Measurements from ENCODE around the gene NTNG2.
"Not testable (repeated sequence)": the region's sequence is repeated elsewhere in the genome, so short reads cannot be mapped to it uniquely, and the experiment has no call there.

The NTNG2 gene, protein sequence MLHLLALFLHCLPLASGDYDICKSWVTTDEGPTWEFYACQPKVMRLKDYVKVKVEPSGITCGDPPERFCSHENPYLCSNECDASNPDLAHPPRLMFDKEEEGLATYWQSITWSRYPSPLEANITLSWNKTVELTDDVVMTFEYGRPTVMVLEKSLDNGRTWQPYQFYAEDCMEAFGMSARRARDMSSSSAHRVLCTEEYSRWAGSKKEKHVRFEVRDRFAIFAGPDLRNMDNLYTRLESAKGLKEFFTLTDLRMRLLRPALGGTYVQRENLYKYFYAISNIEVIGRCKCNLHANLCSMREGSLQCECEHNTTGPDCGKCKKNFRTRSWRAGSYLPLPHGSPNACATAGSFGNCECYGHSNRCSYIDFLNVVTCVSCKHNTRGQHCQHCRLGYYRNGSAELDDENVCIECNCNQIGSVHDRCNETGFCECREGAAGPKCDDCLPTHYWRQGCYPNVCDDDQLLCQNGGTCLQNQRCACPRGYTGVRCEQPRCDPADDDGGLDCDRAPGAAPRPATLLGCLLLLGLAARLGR

DNA sequence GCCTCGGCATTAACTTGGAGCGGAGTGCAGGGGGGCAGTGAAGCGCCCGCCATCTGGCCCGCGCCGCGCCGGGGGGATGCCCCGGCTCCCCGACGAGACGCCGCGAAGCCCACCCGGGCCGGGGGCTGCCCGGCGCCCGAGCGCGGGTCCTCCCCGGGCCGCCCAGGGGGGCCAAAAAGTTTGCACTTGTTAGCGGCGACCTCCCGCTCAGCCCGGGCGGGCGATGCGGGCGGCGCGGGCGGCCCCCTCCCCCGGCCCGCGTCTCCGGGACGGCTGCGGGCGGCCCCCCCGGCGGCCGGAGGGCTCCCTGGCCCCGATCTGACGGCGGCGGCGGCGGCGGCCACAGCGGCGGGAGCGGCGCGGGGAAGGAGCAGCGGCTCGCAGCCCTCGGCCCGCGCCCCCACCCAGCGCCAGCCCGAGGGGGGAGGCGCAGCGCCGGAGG is at the start of gene NTNG2:
TSS of gene NTNG2 (plus strand) at position 316 of the 442 bp plus-strand sequence. CDS start 4,774 bp downstream, outside the sequence.
- no peak for TF ChIP-seq POLR2A (IDR thresholded peaks at IDR 0.05; ENCODE audit: low read depth, low read length)
- FAIRE-seq (no peak), DNase-seq (ENCODE audit: insufficient read length, low spot score) (no peak)

DNA sequence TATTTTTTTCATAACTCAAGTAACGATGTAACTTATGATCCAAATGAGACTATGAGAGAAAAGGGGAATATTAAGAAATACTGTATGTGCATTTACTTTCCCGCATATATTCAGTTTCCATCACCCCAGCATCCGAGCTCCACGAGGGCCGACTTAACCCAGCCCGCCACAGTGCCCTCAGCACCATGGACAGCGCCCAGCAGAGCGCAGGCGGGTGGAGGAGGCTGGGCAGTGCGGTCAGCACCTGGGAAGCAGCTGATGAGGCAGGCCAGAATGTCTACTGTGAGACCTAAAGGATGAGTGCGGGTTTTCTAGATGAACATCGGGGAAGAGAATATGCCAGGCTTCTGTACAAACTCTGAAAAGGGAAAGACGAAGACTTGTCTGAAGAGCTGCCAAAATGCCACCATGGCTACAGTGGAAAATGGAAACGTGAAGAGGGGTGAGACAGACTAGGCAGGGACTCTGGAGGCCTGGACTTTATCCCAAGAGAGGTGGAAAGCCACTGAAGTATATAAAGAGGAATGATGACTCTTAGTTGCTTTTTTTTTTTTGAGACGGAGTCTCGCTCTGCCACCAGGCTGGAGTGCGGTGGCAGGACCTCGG is 47.7 kb upstream of the NTNG2 start:
- TF ChIP-seq POLR2A (IDR thresholded peaks at IDR 0.05; ENCODE audit: low read depth, low read length) = no peak
- FAIRE-seq (no peak), DNase-seq (ENCODE audit: insufficient read length, low spot score) (peak; percentile 40)

DNA sequence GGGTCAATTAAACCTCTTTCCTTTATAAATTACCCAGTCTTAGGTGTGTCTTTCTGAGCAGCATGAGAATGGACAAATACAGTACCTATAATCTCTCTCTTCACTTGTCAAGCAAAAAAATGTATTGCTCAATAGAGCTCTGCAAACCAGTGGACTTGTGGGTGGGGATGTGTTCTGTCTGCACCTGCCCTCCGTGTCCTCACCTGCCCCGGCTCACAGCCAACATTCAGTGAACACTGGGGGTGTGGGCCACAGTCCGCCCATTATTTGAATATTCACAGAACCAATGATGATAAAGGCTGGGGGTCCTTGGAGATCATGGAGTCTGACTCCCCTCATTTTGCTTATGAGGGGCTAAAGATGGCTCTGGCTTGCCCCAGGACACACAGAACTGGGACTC is 45.3 kb upstream of the NTNG2 start:
- no peak for DNase-seq (ENCODE audit: insufficient read length, low spot score)
- no peak for FAIRE-seq
- TF ChIP-seq POLR2A (IDR thresholded peaks at IDR 0.05; ENCODE audit: low read depth, low read length) = no peak

DNA sequence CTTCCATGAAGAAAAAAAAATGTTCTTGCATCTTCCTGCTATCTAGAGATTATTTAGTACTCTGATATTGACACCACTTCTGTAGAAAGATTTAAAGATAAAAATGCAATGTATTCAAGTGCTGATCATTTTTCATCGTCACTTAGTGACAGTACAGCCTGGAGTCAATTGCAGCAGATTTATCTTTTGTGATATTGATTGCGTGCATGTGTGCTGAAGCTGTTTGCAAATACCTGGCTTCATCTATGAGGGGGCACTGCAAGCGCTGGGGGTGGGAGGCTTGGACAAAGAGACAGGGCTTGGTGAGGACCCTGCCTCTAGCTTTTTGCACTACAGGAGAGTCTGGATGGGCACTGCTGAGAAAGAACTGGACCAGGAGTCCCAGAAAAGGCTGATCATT is 44.2 kb upstream of the NTNG2 start:
- DNase-seq (ENCODE audit: insufficient read length, low spot score) (no peak), FAIRE-seq (no peak)
- TF ChIP-seq POLR2A (IDR thresholded peaks at IDR 0.05; ENCODE audit: low read depth, low read length) = no peak

DNA sequence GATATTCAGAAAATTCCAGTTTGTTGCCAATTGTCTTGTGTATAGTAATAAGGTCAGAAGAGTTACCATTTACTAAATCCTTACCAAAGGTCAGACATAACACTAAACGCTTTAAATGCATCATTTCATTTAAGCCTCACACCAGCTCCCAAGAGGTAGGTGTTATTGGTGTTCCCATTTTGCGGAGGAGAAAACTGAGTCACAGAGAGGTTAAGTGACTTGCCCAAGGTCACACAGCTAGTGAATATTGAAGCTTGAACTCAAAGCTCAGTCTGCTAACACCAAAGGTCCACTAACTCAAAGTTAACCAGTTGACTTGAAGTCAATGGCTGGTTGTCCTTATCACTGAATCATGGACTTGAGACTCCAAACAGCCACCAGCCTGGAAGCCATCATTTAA is 40.8 kb upstream of the NTNG2 start:
- no peak for TF ChIP-seq POLR2A (IDR thresholded peaks at IDR 0.05; ENCODE audit: low read depth, low read length)
- FAIRE-seq (no peak), DNase-seq (ENCODE audit: insufficient read length, low spot score) (no peak)

DNA sequence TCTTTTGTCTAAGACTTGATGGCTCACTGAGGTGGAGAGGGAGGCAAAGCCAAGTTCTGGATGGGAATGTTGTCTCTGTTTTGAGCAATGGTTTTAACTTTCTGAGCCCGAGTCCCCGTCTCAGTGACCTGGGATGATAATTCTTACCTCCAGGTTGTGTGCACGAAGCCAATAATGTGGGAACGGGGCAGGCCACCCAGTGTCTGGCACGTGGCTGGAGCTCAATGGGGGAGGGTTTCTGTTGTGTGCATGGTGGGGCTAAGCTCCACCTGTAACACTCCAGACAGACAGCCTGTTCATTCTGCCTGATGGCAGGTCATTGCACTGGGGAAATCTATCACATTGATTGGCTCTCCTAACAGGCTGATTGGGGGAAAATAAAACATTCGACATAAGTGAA is 37.1 kb upstream of the NTNG2 start:
- no peak for TF ChIP-seq POLR2A (IDR thresholded peaks at IDR 0.05; ENCODE audit: low read depth, low read length)
- FAIRE-seq (no peak), DNase-seq (ENCODE audit: insufficient read length, low spot score) (no peak)

DNA sequence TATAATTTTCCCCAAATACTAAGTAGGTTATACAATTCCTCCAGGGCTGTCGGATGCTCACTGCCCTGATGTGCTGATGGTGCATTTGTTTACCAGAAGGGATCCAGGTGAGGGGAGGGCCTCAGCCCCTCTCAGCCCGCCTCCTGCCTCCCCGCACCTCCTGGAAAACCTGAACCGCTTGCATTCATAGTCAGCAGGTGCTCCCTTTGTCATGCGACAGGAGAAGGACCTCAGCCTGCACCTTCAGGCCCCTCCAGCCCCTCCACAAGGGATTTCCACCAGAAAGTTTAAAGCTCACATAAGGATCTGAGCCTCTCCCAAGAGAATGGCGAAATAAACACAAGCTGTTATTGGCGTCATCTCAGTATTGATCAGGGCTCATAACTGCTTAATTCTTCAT is 36.5 kb upstream of the NTNG2 start:
- no peak for DNase-seq (ENCODE audit: insufficient read length, low spot score)
- TF ChIP-seq POLR2A (IDR thresholded peaks at IDR 0.05; ENCODE audit: low read depth, low read length) = no peak
- no peak for FAIRE-seq

DNA sequence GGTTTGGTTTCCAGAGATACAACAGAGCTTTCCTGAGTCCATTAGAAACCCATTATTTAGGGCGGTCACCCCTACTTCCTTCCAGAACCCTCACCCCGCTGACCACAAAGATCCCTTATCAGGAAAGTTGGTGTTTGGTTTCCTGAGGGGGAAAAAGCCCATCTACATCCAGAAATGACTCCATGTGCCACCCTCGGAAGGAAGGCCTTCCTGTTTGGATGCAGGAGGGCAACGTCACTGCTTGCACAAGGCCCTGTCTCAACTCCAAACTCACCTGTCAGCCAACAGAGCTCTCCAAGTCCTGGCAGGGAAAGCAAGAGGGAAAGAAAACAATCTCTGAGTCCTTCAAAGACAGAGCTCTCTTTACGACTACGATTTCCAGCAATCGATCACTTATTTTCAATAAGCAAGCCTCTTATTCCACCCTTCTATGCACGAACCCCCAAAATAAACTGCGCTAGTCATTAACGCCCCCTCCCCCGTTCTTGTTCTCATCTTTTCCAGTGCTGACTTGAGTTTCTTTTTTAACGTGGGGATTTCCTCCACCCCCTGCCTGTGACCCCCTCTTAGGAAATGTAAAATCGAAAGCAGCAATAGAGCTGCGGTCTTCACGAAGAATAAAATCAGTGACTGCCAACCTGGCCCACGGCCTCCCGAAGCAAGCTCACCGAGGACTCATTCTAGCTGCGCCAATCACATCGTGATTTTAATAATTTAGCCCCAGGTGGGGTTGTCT is 35.7 kb upstream of the NTNG2 start:
- no peak for TF ChIP-seq POLR2A (IDR thresholded peaks at IDR 0.05; ENCODE audit: low read depth, low read length)
- FAIRE-seq (no peak), DNase-seq (ENCODE audit: insufficient read length, low spot score) (no peak)

DNA sequence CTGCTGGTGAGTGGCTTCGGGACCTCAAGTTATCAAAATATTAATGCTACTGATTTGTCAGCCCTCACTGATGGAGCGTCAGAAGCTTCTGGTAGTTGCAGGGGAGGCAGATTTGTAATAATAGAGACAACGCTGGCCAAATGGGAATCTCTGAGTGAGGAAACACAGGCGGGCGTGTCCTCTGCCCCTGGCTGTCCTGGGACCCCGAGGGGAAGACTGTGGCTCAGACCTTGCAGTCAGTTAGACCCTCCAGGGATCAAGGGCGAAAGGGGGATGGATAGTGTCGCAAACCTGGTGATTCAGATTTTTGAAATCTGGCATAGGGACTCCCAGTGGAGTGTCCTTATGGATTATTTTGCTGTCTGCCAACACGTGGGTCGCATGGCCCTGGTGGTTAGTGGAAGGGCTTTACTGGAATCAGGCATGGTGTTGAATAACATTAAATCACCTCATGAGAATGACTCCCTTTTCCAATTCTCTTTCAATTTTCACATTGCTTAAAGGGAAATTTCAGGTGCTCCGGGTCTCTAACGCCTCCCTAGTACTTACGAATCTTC is 35.1 kb upstream of the NTNG2 start:
- no peak for TF ChIP-seq POLR2A (IDR thresholded peaks at IDR 0.05; ENCODE audit: low read depth, low read length)
- DNase-seq (ENCODE audit: insufficient read length, low spot score) (no peak), FAIRE-seq (no peak)

DNA sequence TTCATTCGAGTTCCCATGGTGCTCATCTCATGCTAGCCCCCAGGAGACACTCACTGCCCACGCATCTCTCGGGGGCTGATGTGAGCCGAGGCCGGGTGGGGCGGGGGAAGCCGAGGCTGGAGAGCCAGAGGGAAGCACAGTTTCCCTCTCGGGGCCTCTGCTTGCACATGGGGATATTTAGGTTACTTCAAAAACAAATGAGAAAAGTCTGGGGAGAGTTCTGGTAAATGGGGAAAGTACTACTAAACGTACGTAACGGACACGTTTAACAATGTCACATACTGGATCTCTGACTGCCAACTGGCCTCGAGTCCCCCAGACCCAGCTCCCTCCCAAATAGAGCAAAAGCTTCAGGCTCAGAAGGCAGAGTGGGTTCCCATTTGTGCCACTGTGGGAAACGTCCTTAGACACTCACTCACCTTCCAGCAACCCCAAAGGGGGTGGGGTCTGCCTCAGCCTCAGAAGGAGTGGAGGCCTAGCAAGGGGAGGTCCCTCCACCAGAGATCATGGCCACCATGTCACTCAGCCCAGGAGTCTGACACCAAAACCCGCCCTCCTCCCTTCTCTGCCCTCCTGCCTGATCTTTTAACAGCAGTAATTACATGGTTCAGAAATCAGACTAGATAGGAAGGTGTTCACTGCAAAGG is 33.8 kb upstream of the NTNG2 start:
- FAIRE-seq (no peak), DNase-seq (ENCODE audit: insufficient read length, low spot score) (no peak)
- no peak for TF ChIP-seq POLR2A (IDR thresholded peaks at IDR 0.05; ENCODE audit: low read depth, low read length)

DNA sequence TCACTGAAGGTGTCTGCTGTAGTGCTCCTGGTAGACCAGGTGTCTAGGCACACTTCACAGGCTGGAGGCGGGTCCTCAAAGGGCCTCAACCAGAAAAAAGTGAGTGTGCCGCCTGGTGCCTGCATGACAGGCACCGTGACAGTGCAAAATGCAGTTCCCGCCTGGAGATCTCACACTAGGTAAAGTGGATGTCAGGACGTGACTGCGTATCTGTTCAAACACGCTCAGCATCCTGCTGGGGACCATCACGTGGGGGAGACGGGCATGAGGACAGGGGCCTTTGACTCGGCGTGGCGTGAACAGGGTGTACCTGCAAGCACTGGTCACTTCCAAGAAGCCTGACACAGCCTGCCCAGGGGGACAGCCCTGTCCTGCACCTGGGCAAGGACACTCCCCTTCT is 32.3 kb upstream of the NTNG2 start:
- DNase-seq (ENCODE audit: insufficient read length, low spot score) = no peak
- TF ChIP-seq POLR2A (IDR thresholded peaks at IDR 0.05; ENCODE audit: low read depth, low read length) = no peak
- FAIRE-seq = no peak

DNA sequence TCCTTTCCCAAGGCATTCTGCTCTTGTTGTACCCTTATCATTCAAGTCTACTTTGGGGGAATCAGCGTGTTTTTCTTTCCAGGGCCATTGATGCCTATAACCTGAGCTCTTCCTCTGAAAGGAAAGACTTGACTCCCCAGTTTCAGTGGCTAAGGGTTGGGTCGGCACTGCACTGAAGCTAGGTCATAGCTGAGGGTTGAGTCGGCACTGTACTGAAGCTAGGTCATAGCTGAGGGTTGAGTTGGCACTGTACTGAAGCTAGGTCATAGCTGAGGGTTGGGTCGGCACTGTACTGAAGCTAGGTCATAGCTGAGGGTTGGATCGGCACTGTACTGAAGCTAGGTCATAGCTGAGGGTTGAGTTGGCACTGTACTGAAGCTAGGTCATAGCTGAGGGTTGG is 27.8 kb upstream of the NTNG2 start:
- DNase-seq (ENCODE audit: insufficient read length, low spot score) = not testable (repeated sequence)

DNA sequence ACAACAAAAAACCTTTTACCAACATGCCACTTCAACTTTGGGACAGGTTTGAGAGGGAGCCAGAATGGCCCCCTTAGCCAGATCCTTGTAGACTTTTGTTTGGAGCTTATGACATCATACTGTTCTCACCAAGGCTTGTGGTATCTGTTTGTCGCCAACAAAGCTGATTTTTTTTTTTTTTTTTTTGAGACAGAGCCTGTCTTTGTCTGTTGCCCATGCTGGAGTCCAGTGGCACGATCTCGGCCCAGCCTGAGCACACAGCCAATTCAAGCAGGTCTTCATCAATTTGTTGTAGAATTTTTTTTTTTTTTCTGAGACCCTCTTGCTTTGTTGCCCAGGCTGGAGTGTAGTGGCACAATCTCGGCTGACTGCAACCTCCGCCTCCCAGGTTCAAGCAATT is 26.4 kb upstream of the NTNG2 start:
- no peak for FAIRE-seq
- no peak for DNase-seq (ENCODE audit: insufficient read length, low spot score)
- TF ChIP-seq POLR2A (IDR thresholded peaks at IDR 0.05; ENCODE audit: low read depth, low read length) = no peak

More for the DNA sequence above, 27.8 kb upstream of the NTNG2 start:
- peak; percentile 93 for FAIRE-seq
